GM18505 (cell line): Measurements from ENCODE around the gene EVI5L.
A peak's percentile ranks its signal among the peaks of the same experiment; 100 is the strongest.
"Not testable (repeated sequence)": the region's sequence is repeated elsewhere in the genome, so short reads cannot be mapped to it uniquely, and the experiment has no call there.

Experiments used
- ATAC-seq: cut with Tn5 transposase; IDR thresholded peaks from one replicate; pipeline ENCODE4 v1.9.1; 2021; ENCODE audit not compliant: unreplicated experiment
- POLR2A ChIP-seq: IDR thresholded peaks from 4 replicates; pipeline ENCODE4 v1.6.1; 2011; ENCODE audit warnings: borderline replicate concordance; ENCODE audit not compliant: insufficient read depth, insufficient read length; ENCODE audit errors: extremely low read depth

Gene EVI5L

DNA sequence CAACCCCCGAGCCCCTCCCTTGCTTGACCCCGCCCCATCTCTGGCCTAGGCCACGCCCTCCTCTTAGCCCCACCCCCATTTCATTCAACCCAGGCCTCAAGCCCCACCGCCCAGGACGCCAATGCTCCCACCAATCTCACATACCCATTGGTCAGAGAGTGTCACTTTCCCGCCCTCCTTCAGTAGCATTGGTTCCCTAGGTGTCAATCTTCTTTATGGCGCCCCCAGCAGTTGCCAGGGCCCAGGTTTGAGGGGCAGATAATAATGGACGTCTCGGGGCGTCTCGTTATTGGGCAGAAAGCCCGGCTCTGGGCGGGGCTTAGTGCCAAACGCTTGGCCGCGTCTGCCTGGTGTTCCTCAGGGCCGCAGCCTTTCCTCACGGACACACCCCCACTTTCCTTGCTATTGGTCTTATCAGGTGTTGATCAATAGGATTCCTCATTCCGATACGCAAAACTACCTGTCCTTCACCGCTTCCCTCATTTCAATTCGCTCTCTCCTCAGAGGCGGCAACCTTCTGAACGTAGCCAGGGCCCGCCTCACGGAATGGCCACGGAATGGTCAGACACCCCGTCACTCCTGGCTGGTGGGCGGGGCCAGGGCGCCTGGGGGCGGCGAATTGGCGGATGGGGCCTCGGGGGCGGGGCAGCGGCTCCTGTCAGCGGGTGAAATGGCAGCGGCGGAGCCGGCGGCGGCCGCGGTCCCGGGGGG lies at the start of gene EVI5L:
TSS of gene EVI5L (plus strand) at position 658 of the 711 bp plus-strand sequence. CDS start 16,325 bp downstream, outside the sequence.
- no peak for TF ChIP-seq POLR2A
- peak; percentile 79 for ATAC-seq

DNA sequence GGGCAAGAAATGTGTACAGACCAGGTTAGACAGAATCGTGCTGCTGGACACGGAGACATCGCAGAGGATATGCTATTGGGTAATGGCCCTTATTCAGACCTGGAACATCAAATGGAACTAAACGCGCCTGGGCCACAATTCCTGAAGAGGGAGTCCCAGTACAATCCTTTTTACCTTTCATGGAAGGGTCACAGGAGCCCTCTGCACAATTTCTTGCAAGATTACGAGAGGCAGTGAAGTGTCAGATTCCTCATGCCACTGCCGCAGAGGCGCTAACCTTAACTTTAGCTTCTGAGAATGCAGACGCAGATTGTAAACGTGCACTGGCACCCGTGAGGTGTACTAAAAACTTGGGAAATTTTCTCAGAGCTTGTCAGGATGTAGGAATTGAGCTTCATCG lies 48.9 kb upstream of the EVI5L start:
- TF ChIP-seq POLR2A, result no peak
- ATAC-seq, result no peak

GRCh38 chr19:7783991-7784423 lies 46.0 kb upstream of the EVI5L start:
- no peak for ATAC-seq
- TF ChIP-seq POLR2A, result no peak

DNA sequence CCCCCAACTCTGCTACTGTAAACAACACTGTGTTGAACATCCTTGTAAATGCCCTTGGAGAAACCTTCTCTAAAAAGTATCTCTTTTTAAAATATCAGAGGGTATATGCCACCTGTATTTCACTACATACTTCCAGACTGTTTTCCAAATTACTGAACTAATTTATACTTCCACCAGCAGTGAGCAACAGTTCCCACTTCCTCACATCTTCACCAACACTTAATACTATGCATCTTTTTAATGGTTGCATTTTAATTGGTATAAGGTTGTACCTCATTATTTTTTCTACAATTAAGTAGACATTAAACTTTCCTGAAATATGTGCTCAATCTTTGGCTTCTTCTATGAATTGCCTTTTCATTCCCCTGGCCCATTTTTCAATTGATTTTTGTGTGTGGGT lies 45.2 kb upstream of the EVI5L start:
- no peak for ATAC-seq
- no peak for TF ChIP-seq POLR2A

DNA sequence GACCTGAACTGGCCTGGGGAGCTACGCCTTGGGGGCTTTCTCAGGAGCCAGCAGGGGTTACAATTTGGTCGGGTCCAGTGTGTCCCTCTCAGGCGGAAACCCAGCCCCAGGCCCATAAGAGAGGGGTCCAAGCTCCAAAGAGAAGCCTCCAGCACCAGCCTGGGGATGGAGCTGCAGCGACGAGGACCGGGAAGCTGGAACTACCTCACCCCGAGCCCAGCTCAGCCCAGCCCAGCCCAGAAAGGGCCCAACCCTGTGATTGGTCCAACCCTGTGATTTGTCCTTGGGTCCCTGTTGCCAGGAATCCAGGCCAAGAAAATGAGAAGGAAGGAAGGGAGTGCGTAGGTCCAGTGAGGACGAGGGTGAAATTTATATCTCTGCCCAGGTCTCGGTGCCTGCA lies 42.9 kb upstream of the EVI5L start:
- no peak for TF ChIP-seq POLR2A
- ATAC-seq, result no peak

DNA sequence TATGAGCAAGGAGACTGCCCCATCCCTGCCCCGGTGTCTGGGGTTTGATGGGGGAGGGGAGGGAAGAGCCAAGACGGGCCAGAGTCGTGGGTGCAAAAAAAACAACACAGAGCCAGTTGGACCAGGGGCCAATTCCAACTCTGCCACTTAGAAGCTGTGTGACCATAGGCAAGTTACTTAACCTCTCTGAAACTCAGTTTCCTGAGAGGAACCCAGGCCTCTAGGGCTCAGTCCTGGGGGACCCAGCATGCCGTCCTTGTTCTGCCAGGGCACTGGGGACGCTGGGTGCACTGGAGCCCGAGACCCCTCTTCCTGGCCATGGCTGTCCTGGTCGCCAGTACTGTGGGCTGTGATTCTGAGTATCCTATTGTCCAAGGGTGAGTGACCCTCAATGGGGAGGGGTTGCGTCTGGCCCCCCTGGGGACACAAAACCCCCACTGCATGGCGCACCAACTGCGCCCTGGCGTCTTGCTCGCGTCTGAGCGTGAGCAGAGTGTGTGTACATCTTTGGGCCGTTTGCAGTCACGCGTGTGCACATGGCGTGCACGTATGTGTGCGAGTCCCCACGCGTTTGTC lies 42.3 kb upstream of the EVI5L start:
- ATAC-seq, result no peak
- TF ChIP-seq POLR2A, result no peak

- no peak for TF ChIP-seq POLR2A
- ATAC-seq, result no peak
These were observed 41.7 kb upstream of the EVI5L start for GRCh38 chr19:7788178-7788932.

DNA sequence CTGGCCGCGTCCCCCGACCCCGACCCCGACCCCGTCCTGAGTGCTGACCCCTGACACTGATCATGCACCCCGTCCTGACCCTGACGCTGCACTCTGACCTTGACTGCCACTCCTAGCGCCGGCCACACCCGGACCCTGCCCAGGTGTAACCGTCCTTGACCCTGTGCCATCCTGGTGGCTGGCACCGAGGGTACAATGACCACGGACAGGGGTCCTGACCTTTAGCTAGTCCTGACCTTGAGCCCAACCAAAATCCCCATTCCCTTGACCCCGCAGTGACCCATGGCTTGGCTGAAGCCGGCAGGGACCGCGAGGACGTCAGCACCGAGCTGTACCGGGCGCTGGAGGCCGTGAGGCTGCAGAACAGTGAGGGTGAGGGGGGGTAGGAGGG lies 41.1 kb upstream of the EVI5L start:
- ATAC-seq, result no peak
- no peak for TF ChIP-seq POLR2A

GRCh38 chr19:7789447-7789846 lies 40.6 kb upstream of the EVI5L start:
- ATAC-seq, result no peak
- TF ChIP-seq POLR2A, result no peak

- TF ChIP-seq POLR2A, result no peak
- ATAC-seq, result no peak
These were observed 39.6 kb upstream of the EVI5L start for GRCh38 chr19:7790416-7790815.

DNA sequence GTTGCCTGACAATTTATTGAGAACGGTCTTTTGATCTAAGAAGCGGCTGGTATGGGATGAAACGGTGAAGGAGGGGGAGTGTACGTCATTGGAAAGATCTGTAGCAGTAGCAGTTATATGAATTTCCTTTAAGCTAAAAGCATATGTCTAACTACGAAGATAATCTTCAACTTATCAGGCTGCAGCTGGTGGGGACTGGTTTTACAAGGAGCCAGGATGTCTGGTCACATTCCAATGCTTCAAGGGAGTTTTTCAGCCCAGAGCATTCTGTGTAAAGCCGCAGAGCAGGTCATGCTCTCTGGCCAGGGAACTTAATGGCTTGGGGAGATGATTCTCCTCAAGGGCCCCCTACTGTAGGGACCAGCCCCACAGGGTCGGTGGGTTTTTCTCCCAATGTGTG lies 37.7 kb upstream of the EVI5L start:
- TF ChIP-seq POLR2A, result no peak
- no peak for ATAC-seq

DNA sequence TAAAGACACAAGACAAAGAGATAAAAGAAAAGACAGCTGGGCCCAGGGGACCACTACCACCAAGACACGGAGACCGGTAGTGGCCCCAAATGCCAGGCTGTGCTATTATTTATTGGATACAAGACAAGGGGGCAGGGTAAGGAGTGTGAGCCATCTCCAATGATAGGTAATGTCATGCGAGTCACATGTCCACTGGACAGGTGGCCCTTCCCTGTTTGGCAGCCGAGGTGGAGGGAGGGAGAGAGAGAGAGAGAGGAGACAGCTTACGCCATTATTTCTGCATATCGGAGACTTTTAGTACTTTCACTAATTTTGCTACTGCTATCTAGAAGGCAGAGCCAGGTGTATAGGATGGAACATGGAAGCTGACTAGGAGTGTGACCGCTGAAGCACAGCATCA lies 37.3 kb upstream of the EVI5L start:
- ATAC-seq, result not testable (repeated sequence)

DNA sequence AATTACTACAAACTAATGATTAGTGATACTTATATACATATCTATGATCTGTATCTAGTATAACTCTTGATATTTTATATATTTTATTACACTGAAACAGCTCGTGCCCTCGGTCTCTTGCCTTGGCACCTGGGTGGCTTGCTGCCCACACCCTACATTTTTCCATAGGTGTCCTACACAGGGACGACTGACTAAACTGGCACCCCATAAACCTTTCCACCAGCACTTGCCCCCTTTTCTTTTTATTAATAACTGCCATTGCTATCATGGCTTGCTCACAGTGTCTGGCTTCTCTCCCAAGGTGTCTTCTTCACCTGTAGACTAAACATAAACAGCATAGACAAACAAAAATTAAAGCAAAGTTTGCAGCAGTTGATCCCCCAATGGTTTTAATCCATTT lies 36.5 kb upstream of the EVI5L start:
- no peak for ATAC-seq
- no peak for TF ChIP-seq POLR2A
